GM18517 (cell line): Measurements from ENCODE around the gene ATP2B2.

Experiments
- ATAC-seq: cut with Tn5 transposase; IDR thresholded peaks from one replicate; pipeline ENCODE4 v1.9.1; 2021; ENCODE audit warnings: mild to moderate bottlenecking, moderate library complexity; ENCODE audit not compliant: unreplicated experiment

ATP2B2 gene

DNA sequence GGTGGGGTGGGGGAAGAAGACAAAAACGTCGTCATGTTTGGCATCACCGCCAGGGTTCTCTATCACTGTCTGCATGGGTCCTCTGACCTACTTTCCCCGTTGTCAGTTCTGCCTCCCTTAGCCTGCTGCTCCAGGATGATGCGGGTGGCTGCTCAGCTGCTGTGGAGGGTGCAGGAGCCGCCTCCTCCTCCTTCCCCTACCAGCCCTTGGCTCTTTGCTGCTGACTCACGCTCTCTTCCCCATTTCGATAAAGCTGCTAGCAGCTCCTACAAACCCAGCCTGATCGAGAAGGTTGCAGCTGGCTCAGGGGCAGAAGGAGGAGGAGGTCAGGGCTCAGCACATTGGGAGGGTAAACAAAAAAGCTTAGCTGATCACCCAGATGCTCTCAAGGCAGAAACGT, 135.0 kb downstream of the ATP2B2 start:
- no peak for ATAC-seq

DNA sequence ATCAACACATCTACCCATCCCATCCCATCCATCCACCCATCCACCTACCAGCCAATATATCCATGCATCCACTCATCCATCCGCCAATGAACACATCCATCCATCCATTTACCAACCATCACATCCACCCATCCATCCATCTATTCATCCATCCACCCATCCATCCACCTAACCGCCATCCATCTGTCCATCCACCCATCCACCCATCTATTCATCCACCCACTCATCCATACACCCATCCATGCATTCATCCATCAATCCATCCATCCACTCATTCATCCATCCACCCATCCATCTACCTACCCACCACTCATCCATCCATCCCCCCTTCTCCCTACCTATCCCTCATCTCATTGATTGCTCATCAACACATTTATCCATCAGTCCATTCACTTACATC, 136.9 kb downstream of the ATP2B2 start:
- ATAC-seq, result no peak

DNA sequence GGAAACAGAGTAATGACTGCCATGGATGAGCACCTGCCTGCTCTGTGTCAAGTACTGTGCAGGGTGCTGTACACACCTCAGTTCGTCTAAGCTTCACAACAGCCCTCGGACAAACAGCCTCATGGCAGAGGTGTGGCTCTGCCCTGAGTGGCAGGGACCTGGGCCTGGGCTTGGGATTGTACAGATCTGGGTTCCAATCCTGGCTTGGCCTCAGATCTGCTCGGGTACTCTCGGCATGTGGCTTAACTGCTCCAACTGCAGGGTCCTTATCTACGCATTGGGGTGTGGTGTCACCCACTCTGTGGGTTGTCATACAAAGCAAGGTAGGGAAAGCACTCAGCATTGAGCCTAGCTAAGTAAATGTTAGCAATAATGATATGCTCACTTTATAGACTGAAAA, 137.9 kb downstream of the ATP2B2 start:
- ATAC-seq, result no peak

DNA sequence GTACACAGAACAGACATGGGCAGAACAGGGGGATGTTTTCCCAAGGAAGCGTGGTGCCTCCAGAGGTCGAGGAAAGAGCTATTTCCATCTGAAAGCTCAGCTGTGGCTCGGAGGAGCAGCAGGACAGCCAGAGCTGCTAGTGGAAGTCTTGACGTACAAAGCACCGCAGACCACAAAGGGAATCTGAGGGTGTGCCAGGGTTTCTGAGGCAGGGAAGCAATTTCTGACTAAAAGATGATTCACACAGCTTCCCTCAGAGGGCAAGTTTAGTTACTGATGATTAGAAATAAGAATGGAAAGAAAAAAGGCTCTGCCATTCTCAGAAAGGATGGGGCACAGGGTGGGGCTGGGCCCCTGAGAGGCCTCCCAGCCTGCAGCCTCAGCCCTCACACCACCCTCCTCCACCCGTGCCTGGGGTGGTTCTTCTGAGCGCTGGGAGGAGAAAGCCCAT, 138.7 kb downstream of the ATP2B2 start:
- no peak for ATAC-seq

DNA sequence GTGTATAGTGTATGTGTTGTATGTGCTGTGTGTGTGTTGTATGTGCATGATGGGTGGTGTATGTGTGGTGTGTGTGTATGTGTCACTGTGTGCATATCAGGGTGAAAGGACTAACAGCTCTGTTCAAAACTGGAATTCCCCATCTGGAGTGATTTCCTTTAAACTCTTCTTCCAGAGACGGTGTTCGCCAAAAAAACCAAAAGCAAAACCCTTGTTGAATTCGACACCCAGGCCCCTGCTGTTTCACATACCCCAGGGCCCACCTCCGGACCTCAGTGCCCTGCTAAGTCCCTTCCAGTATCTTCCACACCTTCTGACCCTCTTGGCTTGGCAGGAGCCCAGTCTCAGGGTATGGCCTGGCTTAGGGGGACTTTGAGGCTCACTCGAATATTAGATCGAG, 139.6 kb downstream of the ATP2B2 start:
- no peak for ATAC-seq

DNA sequence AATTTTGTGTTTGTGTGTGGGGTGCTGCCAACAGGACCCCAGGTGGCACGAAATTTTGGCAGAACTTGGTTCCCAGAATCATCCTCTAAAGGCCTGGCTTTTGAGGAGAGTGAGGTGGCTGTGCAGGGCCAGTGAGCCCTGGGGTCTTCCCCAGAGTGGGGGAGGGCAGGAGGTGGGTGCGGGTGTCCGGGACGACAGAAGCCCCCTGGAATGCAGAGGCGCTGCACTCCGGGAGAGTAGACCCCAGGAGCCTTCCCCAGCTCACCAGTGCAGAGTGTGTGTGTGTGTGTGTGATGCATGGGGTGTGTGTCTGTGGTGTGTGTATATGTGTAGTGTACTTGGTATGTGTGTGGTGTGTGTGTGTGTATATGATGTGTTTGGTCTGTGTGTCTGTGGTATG, 140.1 kb downstream of the ATP2B2 start:
- no peak for ATAC-seq

DNA sequence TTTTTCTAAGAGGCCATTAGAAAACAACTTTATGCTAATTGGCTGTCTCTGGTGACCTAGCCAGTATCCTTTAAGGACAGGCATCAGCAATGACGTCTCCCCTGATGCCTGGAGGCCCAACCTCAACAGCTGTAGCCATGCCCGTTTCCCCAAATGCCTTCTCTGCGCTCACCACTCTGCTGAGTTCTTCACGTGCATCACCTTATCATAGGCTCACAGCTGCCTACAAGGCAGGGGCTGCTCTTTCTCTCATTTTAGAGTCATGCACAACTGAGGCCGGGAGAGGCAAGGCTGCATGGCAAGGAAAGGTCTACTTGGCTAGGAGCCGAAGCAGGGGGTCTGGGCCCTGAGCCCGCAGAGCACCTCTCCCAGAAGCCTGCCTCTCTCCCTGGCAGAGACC, 140.6 kb downstream of the ATP2B2 start:
- no peak for ATAC-seq

DNA sequence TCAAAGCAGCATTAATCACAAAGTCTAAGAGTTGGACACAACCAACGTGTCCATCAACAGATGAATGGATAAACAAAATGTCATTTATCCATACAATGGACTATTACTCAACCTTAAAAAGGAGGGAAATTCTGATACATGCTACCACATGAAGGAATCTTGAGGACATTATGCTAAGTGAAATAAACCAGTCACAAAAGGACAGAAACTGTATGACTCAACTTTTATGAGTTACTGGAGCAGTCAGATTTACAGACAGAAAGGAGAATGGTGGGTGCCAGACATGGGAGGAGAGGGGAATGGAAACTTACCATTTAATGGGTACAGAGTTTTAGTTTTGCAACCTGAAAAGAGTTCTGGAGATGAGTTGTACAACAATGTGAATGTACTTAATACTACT, 141.5 kb downstream of the ATP2B2 start:
- ATAC-seq, result no peak

DNA sequence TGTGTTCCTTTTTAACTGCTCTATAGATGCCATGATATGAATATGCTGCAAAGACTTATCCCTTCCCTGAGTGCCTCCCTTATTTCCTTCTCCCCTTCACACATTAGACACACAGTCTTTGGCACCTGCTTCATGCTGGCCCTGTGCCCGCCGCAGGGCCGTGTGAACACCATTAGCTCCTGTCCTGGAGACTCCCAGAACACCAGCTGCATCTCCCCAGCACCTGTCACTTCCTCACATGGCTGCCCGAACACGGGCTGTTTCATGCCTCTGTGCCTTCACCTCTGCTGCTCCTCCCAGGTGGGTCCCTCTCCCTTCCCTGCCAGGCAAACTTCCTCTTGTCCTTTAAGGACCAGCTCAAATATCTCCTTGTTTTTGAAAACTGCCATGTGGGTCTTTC, 144.0 kb downstream of the ATP2B2 start:
- no peak for ATAC-seq

DNA sequence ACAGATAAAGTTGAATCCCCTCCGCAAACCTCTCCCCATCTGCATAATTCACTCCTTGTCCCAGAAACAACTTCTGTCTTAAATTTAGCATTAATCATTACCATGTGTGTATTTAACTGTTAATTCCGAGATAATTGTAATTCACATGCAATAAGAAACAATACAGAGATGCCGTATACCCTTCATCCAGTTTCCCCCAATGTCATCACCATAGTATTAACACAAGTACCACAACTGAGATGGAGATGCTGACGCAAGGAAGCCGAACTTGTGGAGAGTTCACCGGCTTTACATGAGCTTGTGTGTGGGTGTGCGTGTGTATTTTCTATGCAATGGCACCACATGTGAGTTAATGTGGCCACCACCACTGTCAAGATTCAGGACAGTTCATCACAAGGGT, 144.9 kb downstream of the ATP2B2 start:
- no peak for ATAC-seq

DNA sequence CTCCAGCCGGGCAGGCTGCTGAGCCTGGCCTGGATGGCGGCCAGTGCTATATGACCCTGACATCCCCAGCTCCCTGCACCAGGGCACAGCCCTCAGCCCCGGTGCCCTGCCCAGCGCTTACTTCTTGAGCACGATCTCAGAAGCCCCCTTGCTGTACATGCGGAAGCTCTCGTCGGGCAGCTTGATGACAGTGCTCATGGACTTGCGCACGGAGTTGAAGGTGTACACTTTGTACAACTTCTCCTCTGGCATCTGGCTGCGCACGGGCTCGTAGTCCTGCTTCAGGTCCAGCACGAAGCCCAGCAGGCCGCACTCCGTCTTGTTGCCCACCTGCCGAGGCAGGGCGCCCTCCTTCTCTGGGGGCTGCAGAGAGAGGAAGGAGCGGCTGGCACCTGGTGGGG, 145.6 kb downstream of the ATP2B2 start:
- no peak for ATAC-seq

DNA sequence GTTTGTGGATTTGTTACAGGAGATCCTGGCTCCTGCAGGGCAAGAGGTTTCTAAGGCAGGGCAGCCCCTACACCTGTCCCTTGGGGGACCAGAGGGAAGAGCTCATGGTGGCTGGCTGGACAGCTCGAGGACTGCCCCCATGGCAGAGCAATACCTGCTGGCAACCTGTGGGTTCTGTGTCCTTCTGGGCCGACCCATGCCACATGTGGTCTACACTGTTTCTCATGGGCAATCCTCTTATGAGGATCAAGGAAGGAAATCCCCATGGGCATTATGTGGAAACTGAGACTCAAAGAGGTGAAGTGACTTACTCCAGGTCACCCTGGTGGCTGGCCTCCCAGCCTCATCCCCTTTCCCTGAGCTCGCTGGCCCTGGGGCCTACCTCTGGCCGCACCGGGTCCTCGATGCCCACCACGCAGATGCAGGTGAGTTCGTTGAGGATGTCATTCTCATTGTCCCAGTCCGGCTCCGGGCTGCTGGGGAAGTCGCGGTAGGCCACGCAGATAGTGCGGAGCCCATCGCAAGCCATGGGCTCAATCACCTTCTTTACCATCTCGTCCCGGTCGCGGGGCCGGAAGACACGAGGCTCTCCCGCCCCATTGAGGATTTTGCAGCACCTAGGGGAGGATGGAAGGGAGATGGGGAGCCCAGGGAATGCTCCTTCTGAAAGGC, 146.9 kb downstream of the ATP2B2 start:
- no peak for ATAC-seq

DNA sequence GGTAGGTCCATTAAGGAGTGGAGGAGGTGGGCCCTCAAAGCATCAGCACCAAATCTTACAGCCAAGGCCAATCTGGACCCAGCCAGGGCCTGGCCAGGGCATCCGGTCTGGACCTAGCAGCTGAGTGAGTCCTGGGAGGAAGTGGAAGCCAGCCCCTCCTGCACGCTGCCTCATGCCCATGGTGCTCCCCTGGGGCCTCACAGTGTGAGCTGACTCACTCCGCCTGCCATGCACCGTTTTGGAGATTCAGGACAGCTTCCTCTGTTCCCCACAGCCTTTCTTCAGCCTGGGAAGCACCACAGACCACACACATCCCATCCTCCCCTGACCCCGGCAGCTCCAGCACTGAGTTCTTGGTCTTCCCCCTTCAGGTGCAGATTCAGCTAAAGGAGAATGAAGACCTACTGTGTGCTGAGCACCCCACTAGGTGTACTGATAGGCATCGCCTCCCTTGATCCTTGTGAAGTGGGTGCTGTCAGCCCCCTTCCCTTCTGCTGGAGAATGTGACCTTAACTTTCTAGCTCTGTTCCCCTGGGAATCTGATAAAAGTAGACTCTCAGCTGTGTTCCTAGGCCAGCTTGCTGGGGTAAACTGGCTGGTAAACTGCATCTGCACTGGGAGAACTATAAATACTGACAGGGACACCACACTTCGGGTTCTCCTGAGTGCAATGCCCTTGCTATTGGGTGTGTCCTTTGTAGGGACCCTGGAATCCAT, 147.6 kb downstream of the ATP2B2 start:
- no peak for ATAC-seq

DNA sequence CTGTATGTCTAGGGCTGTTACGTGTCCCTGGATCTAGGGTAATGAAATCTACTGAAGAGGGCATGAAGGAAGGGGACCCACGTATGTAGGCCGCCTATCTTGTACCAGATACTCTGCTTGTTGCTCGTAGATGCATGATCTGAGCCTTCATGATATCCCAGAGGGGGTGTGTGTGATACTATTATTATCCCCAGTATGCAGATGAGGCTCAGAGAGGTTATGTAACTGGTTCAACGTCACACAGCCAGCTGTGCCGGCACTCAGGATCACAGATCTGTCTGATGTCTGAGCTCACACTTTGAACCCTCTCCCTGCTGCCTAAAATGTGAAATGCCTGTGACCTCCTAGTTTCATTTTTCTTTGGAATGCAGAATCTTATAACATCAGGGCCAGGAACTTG, 148.3 kb downstream of the ATP2B2 start:
- ATAC-seq, result no peak

DNA sequence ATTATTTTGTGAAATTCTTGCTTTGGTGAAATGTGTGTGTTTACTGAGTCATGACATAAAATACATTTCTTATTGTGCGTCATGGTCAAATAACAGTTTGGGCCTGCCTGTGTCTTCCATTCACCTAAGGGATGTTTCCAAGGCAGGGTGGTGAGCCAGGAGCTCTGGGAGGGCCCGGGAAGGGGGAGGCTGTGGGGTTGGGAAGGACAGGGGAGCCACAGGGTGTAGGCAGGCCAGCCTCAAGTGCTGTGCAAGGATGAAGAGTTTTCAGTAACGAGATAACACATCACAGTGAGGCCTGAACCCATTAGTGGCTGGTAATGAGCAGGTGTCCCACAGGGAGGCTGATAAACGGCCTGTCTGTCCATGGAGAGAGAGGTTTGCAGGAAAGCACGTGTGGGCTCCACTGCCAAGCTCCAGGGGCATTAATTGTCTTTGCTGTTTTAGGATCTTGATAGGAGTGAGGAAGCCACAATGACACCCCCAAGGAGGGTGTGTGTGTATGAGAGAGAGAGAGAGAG, 148.9 kb downstream of the ATP2B2 start:
- no peak for ATAC-seq

DNA sequence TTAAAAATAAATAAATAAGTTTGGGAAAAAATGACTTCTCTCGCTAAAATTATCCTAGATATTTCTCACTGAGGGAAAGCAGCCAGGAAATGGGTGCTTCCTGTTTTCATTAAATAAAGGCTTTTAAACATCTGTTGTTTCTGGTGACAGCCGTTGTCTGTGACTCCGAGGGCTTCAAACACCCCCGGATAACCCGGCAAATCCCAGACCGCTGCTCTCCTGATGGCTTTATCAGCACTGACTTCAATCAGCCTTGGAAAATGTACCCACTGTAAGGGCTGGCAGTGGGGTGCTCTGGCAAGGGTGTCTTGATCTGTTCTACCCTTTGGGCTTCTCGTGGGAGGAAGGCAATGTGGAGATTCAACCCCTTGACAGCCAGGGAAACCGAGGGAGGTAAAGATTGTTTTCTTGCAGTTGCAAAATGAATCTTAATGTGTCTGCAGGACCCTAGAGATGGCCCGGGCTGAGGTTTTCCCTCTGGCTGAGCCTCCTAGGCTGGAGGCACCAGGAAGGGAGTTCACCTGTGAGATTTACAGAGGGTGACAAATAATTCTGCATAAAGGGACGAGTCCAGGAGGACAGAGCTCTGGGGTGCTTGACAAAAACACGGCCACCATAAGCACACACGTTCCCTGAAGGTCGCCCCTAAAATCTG, 150.9 kb downstream of the ATP2B2 start:
- no peak for ATAC-seq

DNA sequence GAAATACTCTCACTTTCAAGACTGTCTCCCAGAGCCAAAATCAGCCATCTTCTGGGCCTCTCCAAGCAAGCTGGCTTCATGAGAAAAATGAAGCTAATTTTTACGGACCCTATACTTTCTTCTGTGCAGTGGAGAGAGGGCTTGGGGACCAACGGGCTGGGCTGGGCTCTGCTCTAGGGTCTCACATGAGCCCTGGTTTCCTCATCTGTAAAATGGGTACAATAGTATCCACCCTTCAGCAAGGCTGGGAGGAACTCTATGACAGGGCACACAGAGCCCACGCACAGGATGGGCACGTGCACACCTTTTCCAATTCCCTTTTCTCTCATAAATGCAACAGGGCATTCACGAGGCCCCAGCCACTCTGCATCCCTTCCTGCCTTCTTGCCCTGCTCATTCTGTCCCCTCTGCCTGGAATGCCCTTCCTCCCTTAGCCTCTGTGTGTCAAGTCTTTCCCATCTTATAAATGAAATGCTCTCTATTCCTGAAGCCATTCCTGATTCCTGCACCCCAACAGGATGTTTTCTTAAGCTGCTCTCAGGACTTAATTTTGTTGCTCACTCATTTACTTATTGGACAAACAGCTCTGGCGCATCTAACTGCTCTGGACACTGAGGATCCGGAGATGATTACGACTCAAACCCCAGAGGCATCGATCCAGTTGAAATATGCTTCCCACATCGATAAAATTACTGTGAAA, 151.6 kb downstream of the ATP2B2 start:
- ATAC-seq, result no peak

DNA sequence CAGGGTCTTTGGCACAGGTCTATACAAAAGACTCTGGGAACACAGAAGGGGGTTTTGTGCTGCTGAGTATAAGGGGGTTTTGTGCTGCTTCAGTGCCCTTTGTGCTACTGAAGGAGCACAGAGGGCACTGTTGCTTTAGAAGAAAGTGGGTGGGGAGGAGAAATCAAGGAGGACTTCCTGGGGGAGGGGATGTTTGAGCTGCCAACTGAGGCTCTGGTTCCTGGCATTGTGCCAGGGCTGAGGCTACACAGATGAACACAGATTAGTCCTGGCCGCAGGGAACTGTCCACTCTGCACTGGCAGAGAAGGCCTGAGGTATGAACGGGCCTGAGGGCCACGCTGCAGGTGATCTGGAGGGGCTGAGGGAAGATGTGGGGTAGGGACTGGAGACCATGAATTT, 152.2 kb downstream of the ATP2B2 start:
- ATAC-seq, result no peak

DNA sequence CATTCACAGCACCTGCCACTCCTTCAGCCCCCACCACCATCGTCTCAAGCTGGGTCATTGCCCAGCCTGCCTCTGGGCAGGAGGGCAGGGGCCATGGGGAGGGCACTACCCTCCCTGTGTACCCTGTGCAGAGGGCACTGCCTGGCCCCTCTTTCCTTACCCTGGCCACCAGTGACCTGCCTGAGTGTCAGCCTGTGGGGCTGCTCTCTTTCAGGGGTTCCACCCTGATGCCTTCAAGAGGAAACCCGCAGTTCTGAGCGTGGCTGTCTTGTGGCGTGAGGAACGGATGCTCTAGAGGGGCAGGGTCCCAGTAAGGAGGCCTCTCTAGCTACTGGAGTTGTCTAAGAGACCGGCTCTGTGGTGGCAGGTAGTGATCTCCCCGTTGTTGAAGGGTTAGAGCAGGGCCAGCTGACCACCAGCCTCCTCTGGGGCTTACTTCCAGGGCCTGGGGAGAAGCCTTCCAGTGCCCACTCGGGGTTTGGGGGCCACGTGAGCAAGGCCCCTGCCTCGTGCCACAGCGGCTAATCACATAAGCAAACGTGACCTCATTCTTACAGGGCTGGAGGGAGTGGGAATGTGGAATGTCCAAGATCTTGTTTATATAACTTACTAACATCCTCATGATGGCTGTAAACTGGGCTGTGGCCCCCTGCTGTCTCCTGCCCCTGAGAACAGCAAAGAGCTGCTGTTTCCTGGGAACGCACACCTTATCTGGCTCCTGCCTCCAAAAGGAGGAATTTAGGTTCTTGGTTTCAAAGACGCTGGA, 153.1 kb downstream of the ATP2B2 start:
- no peak for ATAC-seq

DNA sequence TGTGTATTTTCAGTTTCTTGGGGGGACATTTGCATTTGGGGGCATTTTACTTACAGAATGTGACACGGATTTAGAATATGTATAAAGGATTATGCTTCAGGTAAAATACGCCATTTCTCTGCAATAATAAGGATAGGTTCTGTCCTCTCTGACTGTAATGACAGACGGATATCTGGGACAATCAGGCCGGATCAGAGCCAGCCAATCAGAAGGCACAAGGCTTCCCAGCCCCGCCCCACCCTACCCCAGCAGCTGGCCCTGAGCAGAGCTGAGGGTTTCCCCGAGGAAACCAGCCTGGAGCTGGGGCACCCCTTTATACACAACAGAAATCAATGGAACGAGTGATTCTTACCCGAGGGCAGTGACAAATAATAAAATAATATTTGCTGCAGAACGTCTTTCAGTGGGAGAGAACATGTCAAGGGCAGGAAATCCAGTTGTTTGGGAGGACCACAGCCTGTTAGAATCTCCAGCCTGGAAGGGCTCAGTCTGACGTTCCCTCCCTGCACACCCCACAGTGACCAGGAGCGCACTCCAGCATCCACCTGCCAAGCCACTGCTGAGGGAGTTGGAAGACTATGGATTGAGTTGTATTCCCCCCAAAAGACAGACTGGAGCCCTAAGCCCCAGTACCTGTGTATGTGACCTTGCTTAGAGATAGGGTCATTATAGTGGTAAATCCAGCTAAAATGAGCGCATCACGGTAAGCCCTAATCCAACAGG, 154.2 kb downstream of the ATP2B2 start:
- no peak for ATAC-seq
